ENCODE results near the gene LAMB1.

The LAMB1 gene

DNA sequence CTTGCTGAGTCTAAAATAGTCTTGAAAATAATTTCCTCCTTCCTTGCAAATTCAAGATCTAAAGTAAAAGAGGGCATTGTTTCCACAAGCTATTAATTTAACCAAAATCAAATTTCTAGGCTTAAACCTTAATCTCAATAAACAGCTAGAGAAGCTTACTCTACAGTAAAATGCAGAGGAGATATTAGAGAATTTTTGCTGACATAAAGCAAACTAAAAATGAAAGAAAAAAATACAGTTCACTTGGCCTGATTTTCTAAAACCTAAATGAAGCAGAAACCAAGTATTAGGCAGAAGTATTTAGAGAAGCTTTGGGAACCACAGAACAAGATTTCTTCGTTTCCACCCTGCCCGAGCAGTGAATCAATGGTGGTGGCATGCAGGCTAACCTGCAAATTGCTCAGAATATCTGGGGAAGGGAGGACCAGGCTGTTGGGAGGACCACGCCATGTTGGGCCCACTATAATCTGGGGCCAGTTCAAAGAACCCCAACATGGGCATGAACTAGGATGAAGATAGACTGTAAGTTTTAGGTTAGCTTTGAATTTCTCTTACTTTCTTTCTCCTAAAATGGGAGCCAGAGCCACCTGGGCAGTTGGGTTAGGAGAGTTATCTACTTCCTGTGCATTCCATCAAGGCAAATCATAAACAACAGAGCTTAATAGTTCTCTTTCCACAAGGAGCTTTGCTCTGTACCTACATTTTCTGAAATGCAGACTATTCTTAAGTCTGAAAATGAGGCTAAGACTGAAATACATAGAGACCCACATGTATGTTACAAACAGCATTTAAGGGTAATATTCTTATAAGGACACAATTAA lies 4.1 kb downstream of the LAMB1 start:
- no peak for DNase-seq (ENCODE audit: low read depth, low spot score)

DNA sequence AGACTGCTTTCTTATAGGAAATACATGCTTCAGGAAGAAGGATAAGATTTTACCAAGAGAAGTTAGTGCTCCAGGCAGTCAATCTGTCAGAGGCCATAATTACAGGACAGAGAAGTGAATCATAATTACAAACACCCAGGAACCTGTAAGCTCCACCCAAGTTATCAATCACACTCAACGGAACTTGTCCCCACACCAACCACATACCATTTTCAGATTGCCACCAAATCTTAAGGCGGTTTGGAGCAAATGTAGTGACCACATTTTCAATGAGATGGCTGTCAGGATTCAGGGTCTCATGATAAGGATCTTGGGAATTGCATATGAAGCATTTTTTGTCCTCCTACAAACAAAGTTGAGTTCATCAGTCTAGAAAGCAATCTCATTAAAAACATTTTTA lies 4.8 kb downstream of the LAMB1 start:
- no peak for DNase-seq (ENCODE audit: low read depth, low spot score)

DNA sequence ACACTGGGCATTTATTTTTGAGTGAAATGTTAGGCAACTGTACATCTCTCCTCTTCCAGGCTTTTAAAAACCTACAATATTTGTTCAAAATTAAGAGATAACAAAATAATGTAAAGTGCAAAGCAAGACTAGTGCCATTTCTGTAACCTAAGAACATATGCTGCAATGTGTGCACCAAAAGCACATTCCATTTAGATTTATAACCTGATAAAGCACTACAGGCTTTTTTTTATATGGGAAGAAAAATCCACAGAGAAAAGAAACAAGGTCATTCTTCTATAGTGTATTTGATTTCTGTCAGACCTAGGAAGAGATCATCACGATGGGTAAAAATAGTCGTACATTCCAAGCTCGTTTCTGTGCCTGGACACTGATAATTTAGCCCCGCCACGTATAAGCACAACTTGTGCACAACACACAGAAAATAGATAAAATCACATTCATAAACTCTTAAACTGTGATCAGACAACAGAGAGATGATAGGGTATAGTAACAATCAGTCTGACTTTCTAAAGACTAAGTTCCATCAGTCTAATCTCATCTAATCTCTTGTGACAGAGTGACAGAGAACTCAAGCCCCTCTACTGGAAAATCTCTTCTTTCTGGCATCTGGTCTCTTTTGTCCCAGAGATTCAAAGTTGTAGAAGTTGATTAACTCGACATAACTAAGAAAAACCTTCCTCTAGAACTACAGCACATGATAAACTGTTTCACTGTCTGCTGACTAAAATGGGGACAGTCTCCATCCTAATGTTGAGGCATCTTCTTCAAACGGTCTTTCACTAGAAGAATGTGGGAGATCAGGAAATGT lies 6.7 kb downstream of the LAMB1 start:
- no peak for DNase-seq (ENCODE audit: low read depth, low spot score)

DNA sequence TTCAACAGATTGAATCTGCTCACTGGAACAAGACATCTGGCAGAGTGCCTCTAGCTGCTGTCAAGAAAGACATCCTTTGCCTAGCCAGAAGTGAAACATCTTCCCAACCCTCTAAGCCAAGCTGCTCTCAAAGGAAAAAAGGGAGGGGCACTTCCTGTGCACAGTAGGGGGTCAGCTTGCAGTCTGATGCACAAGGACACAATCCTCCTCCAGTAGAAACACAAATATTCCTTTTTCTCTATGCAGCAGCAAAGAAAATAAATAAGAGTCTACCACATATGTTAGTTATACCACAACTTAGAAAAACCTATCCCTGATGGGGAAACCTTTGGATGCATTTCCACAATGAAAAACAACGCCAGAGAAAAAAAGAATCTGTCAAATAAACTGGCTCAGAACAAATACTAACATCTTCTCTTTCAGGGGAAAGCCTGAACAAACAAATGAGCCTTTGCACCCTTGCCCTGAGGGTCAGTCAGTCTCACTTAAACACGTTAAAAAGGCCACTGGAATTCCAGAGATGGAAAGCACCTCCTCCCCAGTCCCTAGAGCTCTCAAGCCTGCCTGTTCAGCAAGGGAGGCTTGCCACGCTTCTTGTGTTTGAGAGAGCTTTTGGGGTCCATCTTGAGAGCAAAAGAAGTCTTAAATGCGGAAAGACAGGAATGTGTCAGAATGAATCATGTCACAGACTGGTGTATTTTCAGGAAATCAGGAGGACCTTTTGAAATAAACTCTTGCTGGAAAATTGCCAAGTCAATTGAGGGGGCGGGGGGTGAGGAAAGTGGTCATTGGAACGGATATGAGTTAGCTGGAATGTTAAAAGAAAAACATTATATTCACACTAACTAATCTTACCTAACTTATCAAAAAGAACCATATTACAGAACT lies 7.5 kb downstream of the LAMB1 start:
- peak; percentile 56 for DNase-seq (ENCODE audit: low read depth, low spot score)

DNA sequence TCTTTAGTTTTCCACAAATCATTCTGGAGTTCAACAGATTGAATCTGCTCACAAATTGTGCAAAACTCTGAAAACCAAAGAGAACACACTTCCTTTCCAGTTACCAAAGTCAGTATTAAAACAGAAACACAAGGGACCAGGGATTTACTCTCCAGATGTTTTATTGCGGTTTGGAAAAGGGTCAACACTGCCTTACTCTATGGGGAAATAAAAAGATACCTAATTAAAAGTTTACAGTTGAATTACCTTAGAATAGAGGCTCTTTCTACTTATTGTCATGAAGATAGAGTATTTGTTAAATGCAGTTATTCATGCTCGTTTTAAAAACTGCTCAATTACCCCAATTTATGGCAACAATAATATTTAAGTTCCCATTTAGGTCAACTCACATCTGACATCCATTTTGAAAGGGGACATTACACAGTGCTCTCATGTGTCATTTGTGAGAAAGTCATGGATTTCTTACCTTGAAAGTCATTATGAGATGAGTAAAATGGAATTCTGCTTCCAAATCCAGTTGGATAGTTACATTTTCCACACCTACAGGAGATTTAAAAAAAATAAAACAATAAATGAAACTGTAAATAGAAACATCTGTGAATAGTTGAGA lies 8.4 kb downstream of the LAMB1 start:
- no peak for DNase-seq (ENCODE audit: low read depth, low spot score)

DNA sequence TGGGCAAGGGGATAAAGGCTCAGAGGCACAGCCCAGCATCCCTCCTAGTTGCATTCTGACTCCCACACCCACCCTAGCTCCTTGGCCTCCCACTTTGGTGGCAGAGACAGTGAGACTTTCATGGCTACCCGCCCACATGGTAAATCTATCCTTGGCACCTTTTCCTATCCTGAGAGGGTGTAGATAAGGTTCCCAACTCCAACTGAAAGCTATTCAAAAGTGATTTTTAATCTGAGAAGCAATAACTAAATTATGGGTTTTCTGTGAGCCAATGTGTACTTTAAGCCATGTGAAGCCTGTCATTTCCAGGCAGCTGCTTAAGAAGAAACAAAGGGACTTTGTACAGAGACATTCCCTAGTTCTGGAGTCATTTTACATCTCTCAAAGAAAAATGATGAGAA lies 9.1 kb downstream of the LAMB1 start:
- DNase-seq (ENCODE audit: low read depth, low spot score): no peak

DNA sequence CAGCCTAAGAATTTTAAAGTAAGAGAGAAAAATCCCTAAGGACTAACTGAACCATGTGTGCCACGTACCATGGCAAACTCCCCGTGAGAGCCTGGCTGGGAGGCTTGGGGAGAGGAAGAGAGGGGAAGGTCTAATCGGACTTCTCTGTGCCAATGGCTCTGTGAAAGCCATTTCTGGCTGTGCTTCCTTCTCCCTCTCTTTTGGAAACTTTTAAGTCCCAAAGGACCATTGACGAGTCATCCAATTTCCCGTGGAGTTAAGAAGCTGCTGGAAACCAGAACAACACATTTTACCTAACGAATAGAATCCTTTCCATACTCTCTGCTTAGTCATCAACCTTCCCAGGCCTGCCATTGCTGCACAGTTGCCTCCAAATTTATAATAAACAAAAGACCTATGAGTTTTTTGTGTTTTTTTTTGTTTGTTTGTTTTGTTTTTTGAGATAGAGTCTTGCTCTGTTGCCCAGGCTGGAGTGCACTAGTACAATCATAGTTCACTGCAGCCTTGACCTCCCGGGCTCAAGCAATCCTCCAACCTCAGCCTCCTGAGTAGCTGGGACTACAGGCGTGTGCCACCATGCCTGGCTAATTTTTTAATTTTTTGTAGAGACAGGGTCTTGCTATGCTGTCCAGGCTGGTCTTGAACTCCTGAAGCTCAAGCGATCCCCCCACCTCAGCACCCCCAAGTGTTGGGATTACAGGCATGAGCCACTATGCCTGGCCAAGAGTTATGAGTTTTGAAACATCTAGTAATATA lies 13.2 kb downstream of the LAMB1 start:
- DNase-seq (ENCODE audit: low read depth, low spot score): no peak

DNA sequence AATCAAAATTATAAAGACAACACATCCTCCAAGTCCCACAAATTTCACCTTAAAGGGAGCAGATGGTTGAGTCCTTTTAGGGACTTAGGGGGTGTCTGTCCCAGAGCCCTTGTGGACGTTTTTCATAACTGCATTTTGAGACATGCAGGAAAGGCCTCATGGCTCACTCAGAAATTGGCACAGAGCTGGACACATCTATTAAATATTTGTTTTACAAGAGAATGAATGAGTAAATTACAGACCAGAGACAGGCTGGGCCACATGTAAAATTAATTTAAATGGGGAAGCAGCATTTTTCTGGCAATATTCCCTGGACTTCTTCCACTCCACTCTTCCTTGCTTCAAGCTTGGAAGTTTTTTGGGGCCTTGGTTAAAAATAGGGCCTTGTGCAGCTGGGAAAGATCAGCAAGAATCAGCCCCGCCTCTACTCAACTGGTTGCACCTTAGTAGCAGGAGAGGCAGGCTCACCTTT lies 20.0 kb downstream of the LAMB1 start:
- no peak for DNase-seq (ENCODE audit: low read depth, low spot score)

DNA sequence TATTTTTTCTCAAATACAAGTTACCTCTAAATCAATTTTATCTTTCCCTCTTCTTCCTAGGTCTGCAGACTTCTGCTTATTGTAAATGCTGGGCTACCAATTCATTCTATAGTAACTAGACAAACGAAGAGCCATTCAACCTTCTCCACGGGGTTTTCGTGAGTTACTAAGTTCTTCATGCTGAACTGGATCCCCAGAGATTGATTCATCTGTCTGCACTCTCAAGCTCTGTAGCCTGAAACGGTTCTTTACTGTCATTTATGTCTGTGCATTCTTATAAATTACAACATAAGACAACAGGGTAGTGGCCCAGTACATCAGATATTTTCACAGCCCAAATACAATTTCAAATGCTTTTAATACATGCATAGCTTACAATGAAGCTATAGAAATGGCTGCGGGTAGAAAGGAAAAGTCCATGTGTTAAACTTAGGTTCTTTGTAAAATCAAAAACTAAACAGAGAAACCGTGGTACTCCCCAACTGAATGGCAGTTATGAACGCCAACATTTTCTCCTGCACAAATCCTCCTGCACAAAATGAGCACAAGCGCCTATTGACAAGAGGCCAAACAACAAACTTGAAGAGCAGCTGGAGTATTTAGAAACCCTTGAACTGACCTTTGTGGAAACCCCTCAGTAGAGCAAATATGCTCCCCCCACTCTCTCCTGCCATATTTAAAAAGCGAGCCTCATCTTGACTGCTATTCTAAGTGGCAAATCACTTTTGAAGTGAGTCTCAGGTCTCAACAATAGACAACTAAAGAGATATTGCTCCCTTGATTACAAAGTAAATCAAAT lies 20.7 kb downstream of the LAMB1 start:
- DNase-seq (ENCODE audit: low read depth, low spot score): no peak

DNA sequence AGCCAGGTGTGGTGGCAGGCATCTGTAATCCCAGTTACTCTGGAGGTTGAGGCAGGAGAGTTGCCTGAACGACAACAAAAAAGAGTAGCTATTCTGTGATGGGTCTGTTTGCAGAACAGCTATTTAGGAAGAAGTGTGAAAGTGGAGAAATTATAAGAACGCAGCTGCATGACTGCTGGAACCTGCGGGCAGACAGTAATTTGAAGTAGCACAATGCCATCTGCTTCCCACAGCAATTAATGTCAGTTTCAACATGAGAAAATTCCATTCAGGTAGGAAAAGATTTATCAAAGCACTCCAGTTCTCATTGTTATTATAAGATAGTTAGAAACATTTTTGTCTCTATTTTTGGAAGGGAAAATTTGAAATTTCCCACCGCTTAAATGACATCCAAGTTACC lies 21.5 kb downstream of the LAMB1 start:
- no peak for DNase-seq (ENCODE audit: low read depth, low spot score)

DNA sequence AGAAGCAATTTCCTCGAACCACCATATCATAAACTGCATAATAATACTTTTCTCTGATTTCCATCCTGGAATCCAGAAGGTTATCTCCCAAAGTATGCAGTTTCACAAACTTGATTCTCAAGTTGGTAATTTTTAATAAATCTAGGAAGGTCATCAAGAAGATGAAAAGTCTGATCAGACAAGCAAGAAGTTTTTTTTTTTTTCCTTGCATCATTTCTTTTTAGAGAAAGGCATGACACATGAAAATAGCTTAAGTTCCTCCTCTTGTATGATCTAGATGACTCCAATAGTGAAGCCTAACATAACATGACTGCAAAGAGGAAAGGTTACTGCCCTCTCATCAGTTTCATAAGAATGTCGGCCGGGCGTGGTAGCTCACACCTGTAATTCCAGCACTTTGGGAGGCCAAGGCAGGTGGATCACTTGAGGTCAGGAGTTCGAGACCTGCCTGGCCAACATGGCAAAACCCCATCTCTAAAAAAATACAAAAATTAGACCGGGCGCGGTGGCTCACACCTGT lies 22.2 kb downstream of the LAMB1 start:
- DNase-seq (ENCODE audit: low read depth, low spot score): no peak

DNA sequence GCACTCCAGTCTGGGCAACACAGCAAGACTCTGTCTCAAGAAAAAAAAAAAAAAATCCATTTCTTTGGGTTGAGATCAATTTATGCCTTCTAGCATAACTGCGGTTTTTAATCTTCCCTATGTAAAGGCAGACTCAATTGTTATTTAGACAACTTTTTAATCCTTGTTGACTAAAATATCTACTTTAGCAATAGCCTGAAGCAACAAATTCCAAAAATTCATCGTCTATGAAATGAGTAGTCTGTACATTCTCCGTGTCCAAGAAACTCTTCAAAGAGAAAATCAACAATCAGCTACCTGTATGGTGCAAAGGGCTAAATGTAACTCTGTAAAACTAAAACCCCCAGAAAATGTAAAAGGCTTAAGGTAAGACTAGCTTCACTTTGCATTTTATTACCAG lies 22.8 kb downstream of the LAMB1 start:
- DNase-seq (ENCODE audit: low read depth, low spot score): no peak

DNA sequence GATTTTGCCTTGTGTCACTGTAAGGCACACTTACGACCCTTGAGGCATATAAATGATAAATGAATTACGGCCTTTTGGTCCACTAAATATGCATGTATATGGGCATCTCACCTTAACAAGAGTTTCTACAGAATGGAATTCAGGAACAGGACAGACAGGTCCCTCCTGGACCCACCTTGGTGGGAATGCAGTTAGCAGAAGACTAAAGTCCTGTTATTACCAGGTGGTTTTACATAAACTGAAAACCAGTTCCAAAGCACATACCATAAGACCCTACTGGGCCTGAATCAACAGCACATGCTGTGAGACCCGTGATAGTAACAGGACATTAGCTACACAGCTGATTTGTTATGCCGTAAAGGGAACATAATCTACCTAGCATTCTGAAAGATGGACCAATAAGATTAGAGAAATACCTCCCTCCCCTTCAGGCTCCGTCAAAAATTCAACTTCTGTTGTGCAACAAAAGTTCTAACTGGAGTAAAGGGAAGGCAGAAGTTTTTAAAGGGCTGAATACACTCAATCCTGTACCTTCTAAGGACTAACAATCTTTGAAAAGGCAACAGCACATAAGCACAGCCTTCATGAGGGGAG lies 24.0 kb downstream of the LAMB1 start:
- no peak for DNase-seq (ENCODE audit: low read depth, low spot score)

DNA sequence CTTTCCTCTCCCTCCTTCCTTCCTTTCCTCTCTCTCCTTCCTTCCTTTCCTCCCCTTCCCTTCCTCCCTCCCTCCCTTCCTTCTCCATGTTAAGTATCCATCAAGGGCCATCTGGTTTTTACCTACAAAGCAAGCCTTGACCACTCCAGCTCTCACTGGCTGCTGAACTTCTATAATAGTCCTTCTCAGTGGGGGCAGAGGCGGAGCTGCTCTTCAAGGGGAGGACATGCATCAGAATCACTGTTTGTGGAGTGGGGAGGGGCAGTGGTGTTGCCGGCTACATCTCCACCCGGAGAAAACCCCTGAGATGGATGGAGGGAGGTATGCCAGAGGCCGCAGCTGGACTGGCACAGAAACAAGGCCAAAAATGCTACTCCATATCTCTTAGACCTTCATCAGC lies 25.9 kb downstream of the LAMB1 start:
- DNase-seq (ENCODE audit: low read depth, low spot score): no peak

DNA sequence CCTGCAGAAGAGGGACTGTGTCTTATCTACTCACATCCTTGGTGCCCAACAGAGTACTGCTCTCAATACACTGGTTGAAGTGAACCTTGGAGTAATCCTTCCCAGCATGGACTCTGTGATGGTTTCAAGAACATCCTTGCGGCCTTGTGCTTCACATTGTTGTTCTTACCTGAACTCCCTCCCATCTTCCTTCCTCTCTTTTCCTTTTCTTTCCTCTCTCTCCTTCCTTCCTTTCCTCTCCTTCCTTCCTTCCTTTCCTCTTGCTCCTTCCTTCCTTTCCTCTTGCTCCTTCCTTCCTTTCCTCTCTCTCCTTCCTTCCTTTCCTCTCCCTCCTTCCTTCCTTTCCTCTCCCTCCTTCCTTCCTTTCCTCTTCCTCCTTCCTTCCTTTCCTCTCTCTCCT lies 26.3 kb downstream of the LAMB1 start:
- no peak for DNase-seq (ENCODE audit: low read depth, low spot score)

DNA sequence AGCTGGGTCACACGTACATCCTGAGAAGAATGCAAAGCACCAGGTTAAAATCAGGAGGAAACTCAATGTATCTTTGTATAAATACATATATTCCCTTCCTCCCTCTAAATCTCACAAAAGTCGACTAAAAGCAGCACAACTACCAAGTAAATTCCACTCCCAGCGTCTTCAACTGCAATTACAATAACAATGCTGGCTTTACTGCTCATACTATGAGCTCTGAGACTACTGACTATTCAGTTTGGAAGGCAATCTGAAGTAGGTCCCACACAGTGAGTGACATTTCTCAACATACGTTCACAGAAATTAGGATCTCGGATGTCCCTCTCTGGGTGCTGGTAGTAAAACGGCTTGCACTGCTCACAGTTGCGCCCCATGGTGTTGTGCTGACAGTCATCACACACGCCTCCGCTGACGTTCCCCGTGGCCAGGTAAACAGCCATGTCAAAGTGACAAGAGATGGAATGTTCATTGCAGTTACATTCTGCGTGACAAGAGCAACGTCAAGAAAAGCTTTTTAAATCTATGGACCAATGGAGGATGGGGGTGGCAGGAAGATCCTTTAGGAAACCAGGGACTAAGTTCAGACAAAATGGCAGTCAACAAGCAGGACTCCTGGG lies 27.5 kb downstream of the LAMB1 start:
- DNase-seq (ENCODE audit: low read depth, low spot score): no peak

DNA sequence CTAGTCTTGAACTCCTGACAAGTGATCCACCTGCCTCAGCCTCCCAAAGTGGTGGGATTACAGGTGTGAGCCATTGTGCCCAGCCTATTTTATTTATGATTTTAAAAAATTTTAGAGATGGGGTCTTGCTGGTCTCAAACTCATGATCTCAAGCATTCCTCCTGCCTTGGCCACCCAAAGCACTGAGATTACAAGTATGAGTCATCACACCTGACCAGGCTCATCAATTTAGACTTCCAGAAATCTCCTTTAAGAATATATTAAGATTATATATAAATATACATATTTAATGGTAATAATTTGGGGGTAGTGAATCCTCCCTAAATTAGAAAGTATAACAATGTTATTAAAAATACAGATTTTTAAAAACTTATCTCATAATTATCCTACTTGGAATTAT lies 29.1 kb downstream of the LAMB1 start:
- no peak for DNase-seq (ENCODE audit: low read depth, low spot score)

DNA sequence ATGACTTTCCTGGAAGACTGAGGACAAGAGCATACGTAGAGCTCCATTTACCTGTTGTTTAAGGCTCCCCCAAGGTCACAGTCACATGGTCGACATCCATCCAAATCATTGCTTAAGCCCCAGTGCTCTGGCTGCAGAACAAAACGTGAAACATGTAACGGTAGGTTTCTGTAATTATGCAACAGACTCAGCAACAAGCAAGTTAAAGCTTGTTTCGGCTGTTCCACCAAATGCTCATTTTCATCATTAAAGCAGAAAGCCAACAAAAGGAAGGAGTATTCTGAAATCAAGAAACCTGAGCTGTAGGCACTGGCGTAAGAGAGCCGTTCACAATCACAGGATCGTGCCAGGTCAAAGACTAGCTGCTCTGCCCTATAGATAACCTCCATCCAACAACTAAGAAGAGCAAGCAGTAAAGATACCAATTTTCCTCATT lies 30.0 kb downstream of the LAMB1 start:
- no peak for DNase-seq (ENCODE audit: low read depth, low spot score)

DNA sequence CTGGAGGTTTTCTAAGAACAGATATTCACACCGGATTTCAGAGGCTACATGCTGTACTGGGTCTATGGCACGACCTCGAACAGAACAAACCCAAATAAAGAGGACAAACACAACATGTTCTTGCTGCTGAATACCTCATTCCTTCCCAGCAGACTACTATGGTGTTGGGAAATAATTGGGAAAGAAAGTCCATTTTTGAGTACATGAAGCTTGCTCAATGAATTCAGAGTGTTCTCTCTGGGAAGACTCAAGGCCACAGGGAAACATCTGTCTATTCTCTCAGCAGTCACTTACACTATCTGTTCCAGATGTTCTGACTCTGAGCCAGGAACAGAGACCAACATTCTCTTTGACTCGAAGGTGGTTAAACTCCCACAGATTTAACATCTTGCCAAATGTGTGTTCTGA lies 30.9 kb downstream of the LAMB1 start:
- no peak for DNase-seq (ENCODE audit: low read depth, low spot score)

Data from iPS DF 19.7 (cell line).